Left renal pelvis (tissue), 4 donors: ENCODE data around the gene DNAAF5. TPM values are rescaled to one million over a fixed set of nuclear protein-coding genes. Genes with fewer than 3 reads are reported as not detected.
"Not testable (repeated sequence)": the region's sequence is repeated elsewhere in the genome, so short reads cannot be mapped to it uniquely, and the experiment has no call there.

Experiments
- DNase-seq, 4 donors: peaks; one replicate each; pipeline ENCODE4 v3.0.0-alpha.2; 2013; ENCODE audit warnings: low read depth in 4 of 4, low spot score in 3 of 4
- polyA plus RNA-seq, 4 donors: library from polyadenylated mRNA; unstranded; fragments of 120-200 nt; gene quantifications; one replicate each; pipeline ENCODE4 v1.2.1, GENCODE V29; 2013; ENCODE audit not compliant: insufficient read length in 4 of 4

Gene DNAAF5
- polyA plus RNA-seq, 4 donors = 23.6 to 39.5 (median 30.9) TPM

- no peak for DNase-seq
Observed at GRCh38 chr7:745431-746154, 19.1 kb downstream of the DNAAF5 start.

GRCh38 chr7:746155-747061 lies 19.9 kb downstream of the DNAAF5 start:
- no peak for DNase-seq

- DNase-seq = no peak
Observed at GRCh38 chr7:747186-747585, 20.7 kb downstream of the DNAAF5 start.

GRCh38 chr7:748446-748845 lies 21.9 kb downstream of the DNAAF5 start:
- no peak for DNase-seq

- DNase-seq = no peak
Observed at GRCh38 chr7:749140-749551, 22.6 kb downstream of the DNAAF5 start.

GRCh38 chr7:750111-750905 lies 23.8 kb downstream of the DNAAF5 start:
- DNase-seq = no peak

- no peak for DNase-seq
Observed at GRCh38 chr7:751826-752225, 25.3 kb downstream of the DNAAF5 start.

GRCh38 chr7:752256-752655 lies 25.8 kb downstream of the DNAAF5 start:
- DNase-seq = not testable (repeated sequence)

GRCh38 chr7:753190-753589 lies 26.7 kb downstream of the DNAAF5 start:
- DNase-seq = no peak

GRCh38 chr7:754531-755412 lies 28.3 kb downstream of the DNAAF5 start:
- no peak for DNase-seq

GRCh38 chr7:755413-755805 lies 28.9 kb downstream of the DNAAF5 start:
- DNase-seq = no peak

- DNase-seq = no peak
Observed at GRCh38 chr7:756231-756927, 29.9 kb downstream of the DNAAF5 start.

GRCh38 chr7:756928-757560 lies 30.5 kb downstream of the DNAAF5 start:
- no peak for DNase-seq

GRCh38 chr7:757741-758163 lies 31.3 kb downstream of the DNAAF5 start:
- no peak for DNase-seq

GRCh38 chr7:759569-759968 lies 33.1 kb downstream of the DNAAF5 start:
- no peak for DNase-seq

- no peak for DNase-seq
Observed at GRCh38 chr7:760006-760405, 33.5 kb downstream of the DNAAF5 start.

- no peak for DNase-seq
Observed at GRCh38 chr7:761101-761500, 34.6 kb downstream of the DNAAF5 start.

- no peak for DNase-seq
Observed at GRCh38 chr7:761631-762030, 35.1 kb downstream of the DNAAF5 start.

- no peak for DNase-seq
Observed at GRCh38 chr7:762885-763284, 36.4 kb downstream of the DNAAF5 start.
